GM04504 (cell line): ENCODE data around the gene WDR64.

Source experiments
- DNase-seq: peaks from one replicate; pipeline ENCODE4 v3.0.0-alpha.2; 2012; ENCODE audit warnings: low read depth

WDR64 gene

GRCh38 chr1:241839369-241839979, 187.4 kb downstream of the WDR64 start:
- no peak for DNase-seq

DNA sequence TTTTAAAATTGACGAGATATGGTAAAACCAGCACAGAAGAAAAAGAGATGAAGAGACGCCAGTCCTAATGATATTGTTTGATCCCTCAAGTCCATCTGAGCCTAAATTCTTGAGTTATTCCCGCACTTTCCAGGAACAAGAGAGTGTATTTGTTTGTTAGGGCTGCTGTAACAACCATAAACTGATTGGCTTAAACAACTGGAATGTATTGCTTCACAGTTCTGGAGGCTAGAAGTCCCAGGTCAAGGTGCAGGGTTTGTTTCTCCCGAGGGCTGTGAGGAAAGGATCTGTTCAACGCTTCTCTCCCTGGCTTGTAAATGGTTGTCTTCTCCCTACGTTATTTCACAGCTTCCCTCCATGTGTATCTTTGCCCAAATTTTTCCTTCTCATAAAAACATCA, 188.1 kb downstream of the WDR64 start:
- no peak for DNase-seq

- DNase-seq, result no peak
Observed at GRCh38 chr1:241841691-241842090, 189.6 kb downstream of the WDR64 start.

GRCh38 chr1:241842565-241842964, 190.5 kb downstream of the WDR64 start:
- DNase-seq, result no peak

DNA sequence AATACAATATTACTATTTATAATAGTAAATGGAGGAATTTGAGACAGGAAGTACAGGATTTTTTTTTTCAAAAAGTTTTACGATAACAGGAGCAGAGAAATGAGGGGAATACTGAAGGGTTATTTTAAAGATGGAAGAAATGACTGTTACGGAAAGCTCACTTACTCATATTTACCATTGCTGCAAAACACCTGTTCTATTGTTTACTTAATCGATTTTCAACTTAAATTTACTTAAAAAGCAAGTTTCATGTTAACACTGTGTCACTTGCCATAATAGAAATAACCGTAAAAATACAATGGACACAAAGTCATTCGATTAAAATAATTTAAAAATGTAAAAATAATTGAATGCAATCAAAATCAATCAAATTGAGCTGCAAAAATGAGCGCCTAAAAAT, 192.5 kb downstream of the WDR64 start:
- DNase-seq, result no peak

DNA sequence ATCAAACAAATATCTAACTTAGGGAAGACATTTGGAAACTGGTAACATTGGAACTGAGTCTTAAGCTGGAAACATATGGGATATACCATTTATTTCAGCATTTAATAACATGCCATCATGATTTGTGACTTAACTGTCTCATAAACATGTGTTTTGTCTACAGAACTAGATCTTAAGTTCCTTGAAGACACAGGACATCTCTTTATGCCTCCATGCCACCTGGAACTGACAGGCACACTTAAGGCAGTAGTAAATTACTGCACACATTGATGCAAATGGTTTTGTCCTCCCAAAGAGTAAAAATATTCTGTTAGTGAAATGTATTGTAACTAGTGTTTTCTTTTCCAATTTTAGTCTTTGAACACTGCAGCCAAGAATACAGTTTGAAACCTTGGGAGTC, 194.3 kb downstream of the WDR64 start:
- no peak for DNase-seq

DNA sequence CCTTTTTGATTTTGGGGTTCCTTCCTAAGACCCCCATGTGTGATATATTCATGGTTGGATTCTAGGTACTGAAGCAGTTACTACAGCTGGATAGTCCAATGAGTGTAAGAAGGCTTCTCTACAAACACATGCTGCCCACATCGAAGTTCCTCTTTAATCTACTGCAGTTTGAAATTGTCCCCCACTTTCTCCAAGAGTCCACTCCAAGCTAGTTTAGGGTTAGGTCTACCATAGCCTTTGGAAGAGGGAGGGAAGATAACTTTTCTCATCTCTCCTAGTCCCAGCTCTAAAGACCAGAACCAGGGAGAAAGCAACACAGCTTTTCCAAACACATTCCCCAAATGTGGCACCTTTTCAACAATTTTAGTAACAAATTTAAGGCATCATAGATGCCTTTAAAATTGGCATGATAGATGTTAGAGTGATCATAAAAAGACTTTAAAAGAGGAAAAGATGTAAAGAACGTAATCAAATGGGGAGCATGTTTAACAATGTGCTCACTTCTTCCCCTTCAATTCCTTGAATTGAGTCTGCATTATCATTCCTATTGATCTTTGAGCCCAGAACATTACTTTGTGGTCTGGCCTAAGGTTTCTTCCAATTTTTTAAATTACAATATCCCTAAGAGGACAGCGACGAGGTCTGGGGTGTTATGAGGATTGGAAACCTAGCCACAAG, 194.9 kb downstream of the WDR64 start:
- no peak for DNase-seq

DNA sequence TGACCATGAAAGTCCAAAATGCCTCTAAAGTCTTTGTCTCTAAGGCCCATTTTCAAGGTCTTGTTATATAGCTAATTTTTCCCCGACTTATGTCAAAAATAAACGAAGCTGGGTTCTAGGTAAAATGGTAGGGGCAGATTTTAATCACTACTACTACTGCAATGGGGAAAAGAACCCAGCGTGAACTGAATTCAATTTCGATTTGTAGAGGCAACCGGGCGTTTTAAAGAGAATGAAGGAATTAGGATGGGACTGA, 195.4 kb downstream of the WDR64 start:
- DNase-seq, result no peak

DNA sequence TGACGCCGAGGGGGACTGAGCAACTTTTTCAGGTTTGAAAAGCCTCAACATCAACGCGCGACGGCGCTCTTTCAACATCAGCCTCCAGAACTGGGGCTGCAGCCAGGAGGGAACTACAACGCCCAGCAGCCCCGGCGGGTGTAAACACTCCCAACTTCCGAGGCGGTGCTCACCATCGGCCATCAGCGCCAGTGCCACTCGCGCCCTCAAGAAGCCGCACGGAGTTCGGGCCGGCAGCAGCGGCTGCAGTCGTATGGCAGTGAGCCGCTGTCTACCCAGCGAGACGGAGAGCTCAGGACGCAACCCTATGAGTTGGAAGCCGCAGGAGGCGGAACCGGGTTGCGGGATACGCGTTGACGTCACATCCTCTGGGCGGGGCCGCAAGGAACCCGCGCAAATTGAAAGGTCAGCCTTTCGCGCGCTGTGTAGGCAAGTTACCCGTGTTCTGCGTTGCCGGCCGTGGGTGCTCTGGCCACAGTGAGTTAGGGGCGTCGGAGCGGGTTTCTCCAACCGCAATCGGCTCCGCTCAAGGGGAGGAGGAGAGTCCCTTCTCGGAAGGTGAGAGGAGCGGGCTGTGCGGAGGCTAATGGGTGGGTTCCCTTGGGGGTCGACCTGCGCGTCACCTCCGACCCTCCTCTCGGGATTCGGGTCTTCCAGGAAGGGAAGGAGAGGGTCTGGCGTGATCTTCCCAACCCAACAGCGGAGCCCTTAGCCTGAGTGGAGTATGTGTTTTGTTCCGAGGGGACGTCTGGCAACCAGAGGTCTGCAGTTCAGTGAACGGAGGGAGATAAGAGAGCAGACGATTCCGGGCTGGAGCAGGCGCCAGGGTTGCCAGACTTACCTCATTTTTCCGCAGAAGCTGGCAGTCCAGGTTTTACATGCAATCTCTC, 196.0 kb downstream of the WDR64 start, which contains the start of gene EXO1:
Gene EXO1 (plus strand): TSS at position 409 of the 890 bp plus-strand sequence. CDS start 2,222 bp downstream, outside the sequence.
- DNase-seq, result peak; percentile 81

DNA sequence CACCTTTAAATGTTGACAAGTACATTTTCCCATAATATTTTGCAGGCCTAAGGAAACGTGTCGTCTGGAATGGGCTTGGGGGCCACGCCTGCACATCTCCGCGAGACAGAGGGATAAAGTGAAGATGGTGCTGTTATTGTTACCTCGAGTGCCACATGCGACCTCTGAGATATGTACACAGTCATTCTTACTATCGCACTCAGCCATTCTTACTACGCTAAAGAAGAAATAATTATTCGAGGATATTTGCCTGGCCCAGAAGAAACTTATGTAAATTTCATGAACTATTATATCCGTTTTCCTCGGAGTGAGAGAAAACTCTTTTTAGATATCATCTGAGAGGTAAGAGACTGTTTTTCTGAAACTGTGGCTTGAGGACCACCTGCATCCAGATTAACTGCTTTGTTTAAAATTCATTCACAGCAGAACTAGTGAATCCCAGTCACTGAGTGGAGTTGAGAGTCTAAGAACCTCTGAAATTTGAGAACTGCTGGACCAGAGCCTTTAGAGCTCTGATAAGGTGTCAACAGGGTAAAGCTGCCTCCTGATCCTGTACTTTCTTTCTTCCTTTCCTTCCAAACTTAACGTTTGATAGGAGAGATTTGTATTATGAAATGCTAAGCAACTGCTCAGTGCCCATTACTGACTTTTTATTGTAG, 196.7 kb downstream of the WDR64 start:
- DNase-seq, result no peak

GRCh38 chr1:241849345-241849695, 197.2 kb downstream of the WDR64 start:
- no peak for DNase-seq
